Astrocyte (in vitro differentiated cells and primary cell): ENCODE data around the gene DMXL1.

Experiments used
- EZH2 ChIP-seq: IDR thresholded peaks from 2 replicates; pipeline ENCODE4 v1.6.1; 2012; ENCODE audit warnings: mild to moderate bottlenecking, low read length, inconsistent platforms; ENCODE audit not compliant: insufficient read depth
- TF ChIP-seq, protein P1 (sequence below): IDR thresholded peaks from 2 replicates; pipeline ENCODE4 v1.5.1; 2011; ENCODE audit warnings: low read depth, mild to moderate bottlenecking, inconsistent platforms, low read length, moderate library complexity; ENCODE audit not compliant: insufficient read depth

DNA sequence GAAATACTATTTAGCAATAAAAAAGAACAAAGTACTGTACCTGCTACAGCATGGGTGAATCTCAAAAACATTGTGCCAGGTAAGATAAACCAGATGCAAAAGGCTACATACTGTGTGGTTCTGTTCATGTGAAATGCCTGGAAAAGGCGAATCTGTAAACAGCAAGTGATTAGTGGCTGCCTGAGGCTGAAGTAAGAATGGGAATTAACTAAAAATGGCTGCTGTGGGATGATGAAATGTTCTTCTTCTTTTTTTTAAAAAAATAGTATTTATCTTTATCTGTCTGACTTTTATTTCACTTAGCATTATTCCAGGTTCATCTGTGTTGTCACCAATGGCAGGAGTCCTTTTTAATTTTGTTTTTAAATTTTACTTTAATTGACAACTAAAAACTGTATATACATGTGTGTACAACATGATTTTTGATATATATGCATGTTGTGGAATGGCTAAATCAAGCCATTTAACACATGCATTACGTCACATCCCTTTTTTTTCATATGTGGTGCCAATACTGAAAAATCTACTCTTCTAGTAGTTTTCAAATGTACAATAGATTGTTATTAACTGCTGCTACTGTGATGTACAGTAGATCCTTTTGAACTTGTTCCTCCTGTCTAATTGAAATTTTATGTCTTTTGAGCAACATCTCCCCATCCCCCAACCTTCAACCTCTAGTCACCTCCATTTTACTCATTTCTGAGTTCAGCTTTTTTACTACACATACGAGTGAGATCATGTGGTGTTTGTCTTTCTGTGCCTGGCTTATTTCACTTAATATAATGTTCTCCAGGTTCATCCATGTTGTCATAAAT lies 222.0 kb downstream of the DMXL1 start:
- TF ChIP-seq, protein P1, sequence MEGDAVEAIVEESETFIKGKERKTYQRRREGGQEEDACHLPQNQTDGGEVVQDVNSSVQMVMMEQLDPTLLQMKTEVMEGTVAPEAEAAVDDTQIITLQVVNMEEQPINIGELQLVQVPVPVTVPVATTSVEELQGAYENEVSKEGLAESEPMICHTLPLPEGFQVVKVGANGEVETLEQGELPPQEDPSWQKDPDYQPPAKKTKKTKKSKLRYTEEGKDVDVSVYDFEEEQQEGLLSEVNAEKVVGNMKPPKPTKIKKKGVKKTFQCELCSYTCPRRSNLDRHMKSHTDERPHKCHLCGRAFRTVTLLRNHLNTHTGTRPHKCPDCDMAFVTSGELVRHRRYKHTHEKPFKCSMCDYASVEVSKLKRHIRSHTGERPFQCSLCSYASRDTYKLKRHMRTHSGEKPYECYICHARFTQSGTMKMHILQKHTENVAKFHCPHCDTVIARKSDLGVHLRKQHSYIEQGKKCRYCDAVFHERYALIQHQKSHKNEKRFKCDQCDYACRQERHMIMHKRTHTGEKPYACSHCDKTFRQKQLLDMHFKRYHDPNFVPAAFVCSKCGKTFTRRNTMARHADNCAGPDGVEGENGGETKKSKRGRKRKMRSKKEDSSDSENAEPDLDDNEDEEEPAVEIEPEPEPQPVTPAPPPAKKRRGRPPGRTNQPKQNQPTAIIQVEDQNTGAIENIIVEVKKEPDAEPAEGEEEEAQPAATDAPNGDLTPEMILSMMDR, result no peak
- TF ChIP-seq EZH2, result no peak
